ENCODE data around the gene TBC1D30.

The TBC1D30 gene

GRCh38 chr12:64912516-64913255, 88.2 kb downstream of the TBC1D30 start:
- no peak for DNase-seq

- DNase-seq, result no peak
These were observed 90.8 kb downstream of the TBC1D30 start for GRCh38 chr12:64915242-64915641.

GRCh38 chr12:64916411-64917261, 92.2 kb downstream of the TBC1D30 start:
- DNase-seq, result peak; percentile 81

GRCh38 chr12:64918344-64918743, 93.9 kb downstream of the TBC1D30 start:
- DNase-seq, result no peak

- DNase-seq, result no peak
These were observed 94.4 kb downstream of the TBC1D30 start for GRCh38 chr12:64918801-64919200.

GRCh38 chr12:64922853-64923252, 98.4 kb downstream of the TBC1D30 start:
- no peak for DNase-seq

GRCh38 chr12:64923536-64923935, 99.1 kb downstream of the TBC1D30 start:
- DNase-seq, result no peak

Data from DMS53 (cell line).